ENCODE data around the gene SPATA19. TPM values are rescaled to one million over a fixed set of nuclear protein-coding genes. Genes with fewer than 3 reads are reported as not detected.

SPATA19 gene
- not detected in 2 replicates for total RNA-seq

GRCh38 chr11:133845413-133845812, at the start of gene SPATA19:
Gene SPATA19, minus strand, starts transcription at chr11:133845513. Its CDS starts 67 bp downstream, at chr11:133845446.

Other genes with a start within 250 kb of the SPATA19 start
- gene IGSF9B, start 111.5 kb upstream of the SPATA19 start, total RNA-seq: 0.65 TPM in 1 of 2 replicates, not detected in the other
- gene JAM3, start 223.6 kb upstream of the SPATA19 start, total RNA-seq: 43.1 and 53.9 TPM in 2 replicates